Stimulated activated CD4-positive, alpha-beta T cell treated with anti-CD3 and anti-CD28 coated beads, Interleukin-1b, Interleukin-23, amount 100 ng/mL, for 48 hours (primary cell): Measurements from ENCODE around the gene AUTS2.

Source experiments
- DNase-seq: peaks from one replicate; pipeline ENCODE4 v3.0.0-alpha.2; 2020

The AUTS2 gene

DNA sequence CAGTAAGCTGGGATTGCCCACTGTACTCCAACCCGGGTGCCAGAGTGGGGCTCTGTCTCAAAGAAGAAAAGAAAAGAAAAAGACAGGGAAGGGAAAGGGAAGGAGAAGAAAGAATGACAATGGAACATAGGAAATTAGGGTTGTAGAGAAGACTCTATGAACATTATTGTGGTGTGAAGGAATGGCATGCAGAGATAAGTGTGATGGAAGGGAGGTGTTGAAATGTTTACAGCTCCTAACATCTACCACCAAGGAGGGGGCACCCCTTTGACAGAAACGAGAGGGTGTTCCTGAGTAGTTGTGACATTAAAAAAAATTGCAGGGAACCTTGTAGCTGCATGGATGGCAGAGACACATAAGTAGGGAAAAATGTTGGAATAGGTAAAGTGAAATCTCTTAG lies 27.5 kb downstream of the AUTS2 start:
- DNase-seq: no peak

DNA sequence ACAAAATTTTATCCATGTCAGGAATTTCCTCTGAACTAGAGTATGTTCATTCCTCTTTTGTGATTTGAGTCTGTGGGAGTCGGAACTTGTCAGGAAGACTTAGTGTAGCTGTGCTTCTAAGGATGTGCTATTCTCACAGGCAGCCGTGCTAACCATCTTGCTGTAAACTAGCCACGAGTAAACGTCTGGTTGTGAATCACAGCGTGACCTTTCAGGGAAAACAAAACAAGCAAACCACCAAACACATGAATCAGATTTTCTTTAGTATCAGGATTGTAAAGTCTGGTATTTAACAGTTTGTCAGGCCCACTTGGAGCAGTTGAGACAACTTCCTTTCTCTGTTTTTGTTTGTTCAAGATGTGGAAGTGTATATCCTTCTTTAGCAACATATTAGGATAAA lies 32.0 kb downstream of the AUTS2 start:
- no peak for DNase-seq

DNA sequence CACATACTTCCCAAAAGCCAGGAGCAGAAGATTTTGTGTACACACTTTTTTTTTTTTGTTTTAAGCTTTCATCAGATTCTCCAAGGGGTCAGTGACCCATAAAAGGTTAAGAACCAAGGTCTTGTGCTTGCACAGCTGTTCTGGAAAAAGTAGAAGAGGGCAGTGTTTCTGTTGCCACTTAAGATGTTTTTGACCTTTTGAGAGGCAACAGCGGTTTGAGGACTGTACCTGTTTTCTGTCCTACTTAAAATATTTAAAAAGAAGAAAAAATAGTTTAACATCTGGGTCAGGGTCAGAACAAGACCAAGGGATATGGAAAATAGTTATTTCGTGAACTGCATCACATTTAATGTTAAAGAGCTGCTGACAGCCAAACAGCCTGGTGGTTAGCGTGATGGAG lies 32.9 kb downstream of the AUTS2 start:
- DNase-seq: no peak

DNA sequence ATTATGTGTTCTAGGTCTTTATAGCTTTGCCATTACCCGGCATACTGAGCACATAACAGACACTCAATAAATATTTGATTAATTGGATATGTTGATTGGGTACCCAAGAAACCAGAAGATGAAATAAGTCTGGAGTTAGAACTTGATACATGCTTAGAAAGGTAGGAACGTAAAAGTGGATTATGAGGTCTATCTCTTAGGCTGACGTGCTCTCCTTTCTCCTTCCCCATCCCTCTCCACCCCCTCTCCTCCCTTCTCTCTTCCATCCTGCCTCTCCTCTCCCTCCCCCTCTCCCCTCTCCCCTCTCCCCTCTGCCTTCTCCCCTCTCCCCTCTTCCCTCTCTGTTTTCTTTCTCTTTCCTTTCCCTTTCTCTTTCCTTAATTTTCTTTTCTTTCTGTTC lies 34.0 kb downstream of the AUTS2 start:
- DNase-seq: no peak

DNA sequence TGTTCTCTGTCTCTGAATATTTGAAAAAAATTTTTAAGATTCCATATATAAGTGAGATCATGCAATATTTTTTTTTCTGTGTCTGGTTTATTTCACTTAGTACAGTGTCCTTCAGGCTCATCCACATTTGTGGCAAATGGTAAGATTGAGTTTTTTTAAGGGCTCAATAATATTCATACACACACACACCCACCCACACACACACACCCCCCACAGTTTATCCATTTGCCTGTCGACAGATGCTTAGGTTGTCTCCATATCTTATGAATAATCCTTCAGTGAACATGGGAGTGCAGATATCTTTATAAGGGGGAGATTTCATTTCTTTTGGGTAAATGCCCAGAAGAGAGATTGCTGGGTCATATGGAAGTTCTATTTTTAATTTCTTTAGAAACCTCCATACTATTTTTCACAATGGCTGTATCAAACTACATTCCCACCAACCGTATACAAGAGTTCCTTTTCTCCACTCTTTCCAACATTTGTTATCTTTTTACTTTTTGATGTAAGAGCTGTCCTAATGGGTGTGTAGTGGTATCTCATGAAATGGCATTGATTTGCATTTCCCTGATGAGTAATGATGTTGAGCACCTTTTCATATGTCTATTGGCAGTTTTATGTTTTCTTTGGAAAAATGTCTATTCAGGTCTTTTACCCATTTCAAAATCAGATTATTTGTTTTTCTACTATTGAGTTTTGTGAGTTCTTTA lies 35.0 kb downstream of the AUTS2 start:
- no peak for DNase-seq

DNA sequence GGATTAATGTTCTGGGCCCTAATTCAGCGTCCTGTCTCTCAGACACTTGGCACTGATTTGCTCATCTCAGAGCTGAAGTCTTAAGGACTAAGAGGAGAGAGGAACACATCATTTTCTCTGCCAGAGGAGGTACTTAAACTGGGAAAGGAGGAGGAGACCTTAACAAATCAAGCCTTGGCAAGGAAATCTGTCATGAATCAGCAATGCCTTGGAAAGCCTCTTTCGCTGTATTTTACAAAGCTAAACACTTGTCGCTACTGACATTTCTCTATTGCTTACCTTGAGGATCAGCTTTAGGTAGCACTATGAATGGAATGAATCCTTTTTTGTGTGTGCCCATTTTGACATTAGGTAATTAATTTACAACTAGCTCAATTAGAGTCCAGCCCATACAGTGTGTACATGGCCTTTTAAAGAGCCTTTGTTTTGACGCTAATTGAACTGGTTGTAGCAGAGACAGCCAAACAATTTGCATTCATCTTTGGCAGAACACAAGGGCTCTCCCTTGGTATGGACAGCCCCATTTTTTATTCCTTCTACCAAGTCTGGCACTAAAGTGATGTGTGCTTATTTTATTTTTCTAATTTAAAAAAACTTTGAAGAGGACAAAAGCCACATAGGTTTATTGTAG lies 37.4 kb downstream of the AUTS2 start:
- DNase-seq: no peak

DNA sequence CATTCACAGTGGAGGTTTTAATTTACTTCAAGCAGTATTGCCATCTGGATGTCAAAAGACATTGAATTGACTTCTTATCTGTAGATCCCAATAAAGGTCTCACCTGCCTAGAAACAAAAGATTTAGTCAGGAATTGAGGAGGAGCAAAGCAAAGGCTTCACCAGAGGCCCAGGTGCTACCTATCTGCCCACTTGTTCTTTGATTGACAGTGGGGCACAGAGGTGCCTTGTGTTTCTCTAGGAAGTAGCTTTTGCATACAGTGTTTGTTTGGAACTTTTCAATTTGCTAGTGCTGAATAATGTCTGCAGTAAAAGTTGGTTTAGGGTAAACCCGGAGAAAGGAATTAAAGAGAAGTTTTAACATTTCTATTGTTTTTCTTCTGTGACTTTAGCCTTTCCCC lies 40.4 kb downstream of the AUTS2 start:
- DNase-seq: no peak

DNA sequence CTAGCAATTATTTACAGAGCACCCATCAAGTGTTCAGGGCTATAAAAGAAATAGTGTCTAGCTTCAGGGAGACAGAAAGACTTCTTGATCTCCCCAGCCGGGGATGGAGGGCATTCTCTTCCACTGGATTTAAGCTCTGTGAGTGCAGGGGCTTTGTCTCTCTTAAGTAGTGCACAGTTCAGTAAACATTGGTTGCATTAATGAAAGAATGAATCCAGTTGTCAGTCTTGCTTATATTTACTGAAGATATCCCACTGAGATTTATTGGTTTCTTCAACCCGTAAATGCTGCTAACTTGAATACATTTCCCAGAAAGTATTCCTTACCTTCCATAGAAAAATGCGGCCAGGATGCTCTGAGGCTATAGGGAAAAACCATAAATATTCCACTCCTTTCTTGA lies 41.9 kb downstream of the AUTS2 start:
- no peak for DNase-seq

DNA sequence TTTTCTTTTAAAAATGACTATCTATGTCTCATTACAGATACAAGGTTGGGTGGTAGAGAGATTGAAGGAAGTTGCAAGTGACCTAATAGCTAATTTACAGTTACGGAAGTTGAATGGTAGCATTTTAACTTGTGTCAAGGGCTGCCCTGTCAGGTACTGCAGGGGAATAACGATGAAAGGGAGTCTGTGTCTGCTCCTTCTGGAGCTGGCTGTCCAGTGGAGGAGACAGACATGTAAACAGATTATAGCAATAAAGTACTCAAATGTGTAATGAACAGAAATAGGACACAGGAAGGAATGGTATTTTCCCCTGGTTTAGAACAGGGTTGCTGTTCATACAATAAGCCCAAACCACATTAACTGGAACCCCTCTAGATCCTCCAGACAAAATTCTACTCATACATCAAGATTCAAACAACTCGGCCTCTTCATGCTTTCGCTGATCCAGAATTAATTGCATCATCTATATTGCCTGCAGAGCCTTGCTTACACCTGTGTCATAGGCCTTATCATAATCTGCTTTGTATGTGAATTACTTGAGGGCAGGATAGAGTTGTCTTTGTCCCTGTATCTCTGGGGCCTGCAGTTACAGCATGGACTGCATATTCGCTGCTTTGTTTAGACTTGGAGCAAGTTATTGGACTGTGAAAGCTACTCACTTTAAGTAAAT lies 42.8 kb downstream of the AUTS2 start:
- DNase-seq: no peak

DNA sequence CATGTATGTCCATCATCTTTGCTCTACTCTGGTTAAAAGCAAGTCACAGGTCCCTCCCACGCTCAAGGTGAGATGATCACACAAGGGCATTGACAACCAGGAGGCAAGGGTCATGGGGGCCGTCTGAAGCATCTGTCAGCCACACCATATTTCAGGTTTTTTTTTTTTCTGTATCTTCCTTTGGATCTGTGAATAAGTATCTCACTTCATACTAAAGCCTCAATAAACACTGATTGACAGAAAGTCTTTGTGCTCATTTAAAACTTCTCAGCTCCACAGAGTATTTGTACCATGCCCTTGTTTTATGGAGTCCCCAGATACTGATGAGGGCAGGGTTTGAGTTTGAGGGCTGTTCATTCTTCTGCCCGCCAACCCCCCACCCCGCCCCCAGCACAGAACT lies 45.0 kb downstream of the AUTS2 start:
- DNase-seq: no peak

DNA sequence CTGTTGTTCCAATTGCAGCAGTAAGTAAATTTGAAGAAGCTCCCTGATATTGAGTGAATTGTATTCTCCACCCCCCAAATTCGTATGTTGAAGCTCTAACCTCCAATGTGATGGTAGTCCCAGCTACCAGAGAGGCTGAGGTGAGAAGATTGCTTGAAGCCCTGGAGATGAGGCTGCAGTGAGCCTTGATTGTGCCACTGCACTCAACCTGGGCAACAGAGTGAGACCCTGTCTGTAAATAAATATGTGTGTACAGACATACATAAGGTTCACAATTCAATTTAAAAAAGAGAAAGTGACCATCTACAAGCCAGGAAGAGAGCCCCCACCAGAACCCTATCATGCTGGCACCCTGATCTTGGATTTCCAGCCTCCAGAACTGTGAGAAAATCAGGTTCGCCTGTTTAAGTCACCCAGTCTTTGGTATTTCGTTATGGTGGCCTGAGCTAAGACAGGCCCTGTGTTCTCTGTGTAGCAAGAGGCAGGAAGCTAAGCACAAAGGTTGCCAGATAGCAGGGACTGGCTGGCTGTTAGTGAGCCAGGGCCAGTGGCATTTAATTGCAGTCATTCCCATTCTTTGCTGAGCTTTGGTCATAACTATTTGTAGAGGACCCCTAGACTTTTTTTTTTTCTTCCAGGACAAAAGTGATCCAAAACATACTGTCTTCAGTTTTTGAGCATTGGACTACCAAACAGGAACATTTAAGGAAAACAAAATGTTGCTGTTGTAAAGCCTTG lies 45.6 kb downstream of the AUTS2 start:
- no peak for DNase-seq

DNA sequence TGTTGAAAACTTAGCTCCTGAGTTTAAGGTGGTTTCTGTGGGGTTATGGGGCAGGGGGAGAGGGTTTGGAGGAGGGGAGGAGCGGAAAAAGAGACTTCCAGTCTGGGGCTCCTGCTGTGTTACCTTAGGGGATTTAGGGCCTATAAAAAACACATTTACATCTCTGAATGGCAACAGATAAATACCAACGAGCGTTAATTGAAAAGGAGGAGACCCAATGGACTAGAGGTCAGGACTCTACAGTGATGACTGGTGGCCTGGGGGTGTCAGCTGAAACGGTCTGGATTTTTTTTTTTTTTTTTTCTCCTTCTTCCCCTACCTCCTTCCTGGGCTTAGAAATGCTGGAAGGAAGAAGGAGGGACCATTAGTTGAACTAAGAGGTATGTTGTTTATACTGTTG lies 47.4 kb downstream of the AUTS2 start:
- no peak for DNase-seq

DNA sequence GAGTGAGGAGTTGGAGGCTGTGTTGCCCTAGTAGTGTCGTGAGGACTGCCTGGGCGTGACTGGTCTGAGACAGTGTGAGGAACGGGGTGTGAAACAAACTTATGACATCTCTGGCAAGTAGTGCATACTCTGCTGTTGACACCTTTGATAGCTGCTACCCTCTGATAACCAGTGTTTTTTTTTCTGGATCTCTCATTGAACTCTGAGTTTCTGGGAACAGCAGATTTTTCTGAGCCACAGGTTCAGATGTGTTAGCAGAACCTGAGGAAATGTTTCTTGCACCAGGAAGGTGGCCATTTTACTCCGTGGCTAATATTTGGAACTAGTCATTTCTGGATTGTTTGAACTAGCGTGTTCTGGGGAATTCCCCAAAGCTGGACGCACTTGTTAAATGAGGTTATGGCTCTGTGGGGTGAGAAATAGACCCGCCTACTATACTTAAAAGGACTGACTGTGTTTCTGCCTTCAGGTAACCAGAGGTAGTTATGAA lies 52.9 kb downstream of the AUTS2 start:
- no peak for DNase-seq

DNA sequence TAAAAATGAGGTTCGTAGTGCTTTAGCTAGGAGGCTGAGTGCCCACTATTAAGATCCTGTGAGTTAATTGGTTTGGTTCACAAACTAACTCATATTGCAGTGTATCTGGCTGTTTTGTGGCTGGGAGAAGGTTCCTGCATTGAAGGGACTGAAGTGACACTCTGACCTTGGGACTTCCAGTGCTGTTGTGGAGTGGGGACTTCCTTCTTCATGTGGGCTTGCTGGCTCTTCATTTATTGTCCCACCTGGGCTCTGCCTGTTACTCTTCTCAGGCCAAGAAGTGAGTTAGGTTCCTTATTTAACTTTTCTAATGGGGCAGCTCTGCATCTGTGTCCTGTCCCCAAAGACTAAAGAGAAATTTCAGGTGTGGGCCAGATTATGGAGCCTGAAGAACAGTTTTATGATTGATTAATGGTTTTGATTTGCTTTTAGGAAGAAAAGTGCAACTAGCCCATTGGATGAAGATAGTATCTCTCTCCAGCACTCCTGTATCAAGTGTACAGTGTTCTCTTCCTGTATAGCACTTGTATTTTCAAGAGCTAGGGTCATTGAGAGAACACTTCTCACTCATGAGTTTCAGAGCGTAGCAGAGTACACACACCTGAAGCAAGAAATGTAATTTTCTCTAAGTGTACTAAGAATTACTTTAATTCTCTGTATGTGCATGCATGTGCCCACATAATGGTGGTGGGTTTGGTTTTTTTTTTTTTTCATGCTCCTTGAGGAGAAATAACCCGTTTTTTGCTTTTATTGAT lies 54.8 kb downstream of the AUTS2 start:
- DNase-seq: no peak

DNA sequence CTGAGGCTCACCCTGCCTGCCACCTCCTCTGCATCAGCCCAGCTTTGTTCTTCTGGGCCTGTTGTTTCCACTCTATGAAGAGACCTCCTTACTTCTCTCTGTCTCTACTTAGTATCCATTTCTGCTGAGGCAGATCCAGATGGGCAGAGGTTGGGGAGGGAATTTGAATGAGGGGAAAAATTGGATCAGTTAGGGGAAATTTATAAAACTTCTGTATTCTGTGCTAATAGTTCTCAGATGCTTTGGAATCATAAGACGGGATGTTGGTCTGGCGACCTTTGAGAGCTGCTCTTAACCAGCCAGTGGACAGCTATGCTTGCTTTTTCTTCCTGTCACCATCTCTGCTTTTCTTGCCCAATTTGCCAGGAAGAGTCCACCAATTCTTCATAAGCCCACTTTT lies 55.5 kb downstream of the AUTS2 start:
- no peak for DNase-seq

DNA sequence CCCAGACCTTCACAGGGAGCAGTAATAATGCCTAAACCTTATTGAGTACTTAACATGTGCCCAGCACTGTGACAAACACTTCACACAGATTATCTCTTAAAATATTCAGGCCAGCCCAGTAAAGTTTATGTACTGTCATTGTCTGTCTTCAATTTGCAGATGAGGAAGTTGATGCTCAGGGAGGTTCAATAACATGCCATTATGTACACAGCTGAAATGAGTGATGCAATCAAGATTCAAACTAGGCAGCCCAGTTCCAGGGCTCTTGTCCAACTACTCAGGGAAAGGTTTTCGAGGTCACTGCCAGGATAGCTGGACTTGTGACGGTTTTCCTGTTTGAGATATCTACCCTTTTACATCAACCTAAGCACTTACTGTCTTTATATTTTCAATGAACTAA lies 56.1 kb downstream of the AUTS2 start:
- DNase-seq: no peak

DNA sequence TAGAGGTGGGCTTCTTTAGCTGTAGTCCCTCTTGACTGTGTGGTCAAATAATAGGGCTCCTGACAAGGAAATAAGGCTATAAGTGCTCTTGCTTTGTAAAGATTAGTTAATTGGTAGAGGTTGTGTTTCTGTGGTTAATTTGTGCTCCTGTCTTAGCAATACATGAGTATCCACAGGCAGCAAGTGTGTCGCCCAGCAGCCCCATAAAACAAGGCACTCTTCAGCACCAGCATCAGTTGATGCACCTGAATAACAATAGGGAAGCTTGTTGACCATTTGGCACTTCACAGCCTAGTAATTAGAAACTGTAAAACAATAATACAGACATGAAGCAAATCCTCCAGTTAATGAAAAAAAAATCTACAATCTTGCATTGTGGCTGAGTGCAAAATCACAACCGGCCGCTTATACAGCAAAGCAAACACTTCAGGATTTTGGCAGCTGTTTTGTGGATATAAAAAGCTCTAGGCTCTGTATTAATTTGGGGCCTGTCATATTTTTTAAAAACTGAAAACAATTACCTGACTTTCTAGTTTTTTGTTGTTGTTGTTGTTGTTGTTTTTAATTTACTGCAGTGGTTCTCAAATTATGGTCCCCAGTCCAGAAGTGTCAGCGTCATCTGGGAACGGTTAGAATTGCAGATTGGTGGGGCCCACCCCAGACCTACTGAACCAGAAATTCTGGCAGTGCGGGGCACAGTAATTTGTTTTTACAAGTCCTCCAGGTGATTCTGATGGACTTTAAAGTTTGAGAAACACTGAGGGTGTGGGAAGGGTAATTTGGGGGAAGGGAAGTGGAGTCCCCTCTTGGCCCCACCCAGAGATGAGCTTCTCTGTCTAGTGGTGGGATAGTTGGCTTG lies 56.8 kb downstream of the AUTS2 start:
- DNase-seq: no peak

DNA sequence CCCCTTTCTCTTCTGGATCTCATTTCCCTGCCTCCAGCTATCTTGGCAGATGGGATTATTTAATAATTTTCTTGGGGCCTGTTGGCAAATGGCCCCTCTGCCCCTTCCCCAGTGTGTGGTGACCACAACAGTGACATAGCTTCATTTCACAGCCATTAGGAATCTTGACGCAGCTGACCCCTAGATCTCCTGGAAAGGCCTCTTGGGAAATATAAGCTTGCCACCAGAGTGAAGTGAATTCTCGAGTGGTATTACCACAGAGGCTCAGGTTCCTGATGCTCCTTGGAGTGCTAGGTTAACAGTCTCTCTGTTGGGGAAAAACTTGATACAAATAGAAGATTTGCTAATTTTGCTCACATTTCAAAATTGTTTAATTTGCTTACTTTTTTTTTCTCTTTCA lies 57.8 kb downstream of the AUTS2 start:
- no peak for DNase-seq

DNA sequence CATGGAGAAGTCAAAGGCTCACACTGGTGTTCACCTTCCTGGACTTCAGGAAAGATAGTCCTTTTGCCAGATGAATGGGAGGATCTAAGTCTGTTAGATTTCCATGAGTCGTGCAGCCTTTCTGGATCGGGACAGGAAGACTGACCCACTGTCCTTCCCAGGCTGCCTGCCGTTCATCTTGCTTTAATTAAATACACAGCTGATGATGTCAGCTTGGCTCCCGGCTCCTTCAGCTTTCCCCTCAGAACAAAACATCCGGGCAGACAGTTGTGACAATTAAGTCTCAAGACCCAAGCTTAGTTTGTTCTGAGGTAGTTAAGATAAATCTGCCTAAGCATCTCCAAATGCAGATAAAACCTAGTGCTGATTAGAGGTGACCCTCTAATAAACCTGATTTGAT lies 58.6 kb downstream of the AUTS2 start:
- DNase-seq: no peak

DNA sequence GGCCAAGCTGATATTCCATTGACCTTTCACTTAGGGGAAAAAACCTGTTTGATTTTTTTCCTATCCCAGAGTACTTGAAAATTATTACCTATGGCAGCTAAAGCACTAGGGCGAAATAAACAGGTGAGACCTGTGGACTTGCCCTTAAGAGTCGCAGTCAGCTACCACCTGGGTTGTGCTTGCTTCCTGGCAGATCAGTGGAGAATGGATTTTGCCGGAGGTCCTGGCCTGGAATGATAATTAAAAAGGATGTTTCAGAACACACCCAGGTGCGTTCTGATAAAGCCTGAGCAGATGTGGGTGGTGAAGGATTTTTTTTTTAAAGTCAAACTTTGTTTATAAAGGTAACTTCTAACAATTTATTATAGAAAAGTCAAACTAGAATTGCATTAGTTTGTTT lies 59.1 kb downstream of the AUTS2 start:
- DNase-seq: no peak

DNA sequence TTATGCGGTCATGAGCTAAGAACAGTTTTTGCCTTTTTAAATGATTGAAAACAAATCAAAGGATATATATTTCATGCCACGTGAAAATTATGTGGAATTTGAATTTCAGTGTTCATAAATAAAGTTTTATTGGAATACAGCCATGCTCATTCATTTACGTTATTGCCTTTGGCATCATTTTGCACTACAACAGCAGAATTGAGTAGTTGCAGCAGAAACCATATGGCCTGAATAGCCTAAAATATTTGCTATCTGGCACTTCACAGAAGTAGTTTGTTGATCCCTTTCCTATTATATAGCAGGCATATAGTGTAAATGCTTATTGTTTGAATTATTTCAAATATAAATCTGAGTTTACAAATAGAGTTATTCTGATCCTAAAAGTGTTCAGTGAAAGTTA lies 59.7 kb downstream of the AUTS2 start:
- no peak for DNase-seq

DNA sequence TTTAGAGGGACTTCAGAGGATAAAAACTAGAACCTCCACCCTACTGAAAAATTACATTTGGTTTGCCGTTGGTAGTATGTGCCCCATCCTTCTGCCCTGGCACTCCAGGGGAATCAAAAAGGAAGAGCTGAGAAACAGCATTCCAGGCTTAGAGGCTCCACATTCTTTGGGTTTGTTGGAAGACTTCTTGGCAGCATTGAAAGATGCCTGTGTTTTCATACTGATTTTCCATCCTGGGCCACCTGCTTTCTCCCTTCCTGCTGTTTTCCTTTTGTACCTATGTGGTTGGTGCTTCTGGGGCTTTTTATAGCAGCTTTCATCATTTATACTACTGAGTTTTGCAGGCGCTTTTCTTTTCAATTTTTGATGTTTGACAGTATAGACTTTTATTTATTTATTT lies 61.7 kb downstream of the AUTS2 start:
- no peak for DNase-seq
